Suprapubic skin (tissue), 4 donors: ENCODE results near the gene IFIT3. TPM values are rescaled to one million over a fixed set of nuclear protein-coding genes. Genes with fewer than 3 reads are reported as not detected.
"Not testable (repeated sequence)": the region's sequence is repeated elsewhere in the genome, so short reads cannot be mapped to it uniquely, and the experiment has no call there.

Source experiments
- DNase-seq, 2 donors: peaks; one replicate each; pipeline ENCODE4 v3.0.0-alpha.2; 2019; ENCODE audit warnings: low spot score in 2 of 2
- H3K27ac ChIP-seq: fragments of 200-600 bp; sonication (generic); one replicate; pipeline ENCODE4 v1.5.1; 2019
- H3K27me3 ChIP-seq: fragments of 200-600 bp; sonication (generic); one replicate; pipeline ENCODE4 v1.5.1; 2019
- H3K36me3 ChIP-seq: fragments of 200-600 bp; sonication (generic); one replicate; pipeline ENCODE4 v1.5.1; 2019
- H3K4me1 ChIP-seq: fragments of 200-600 bp; sonication (generic); one replicate; pipeline ENCODE4 v1.5.1; 2019
- H3K4me3 ChIP-seq: fragments of 200-600 bp; sonication (generic); one replicate; pipeline ENCODE4 v1.5.1; 2019; ENCODE audit warnings: mild to moderate bottlenecking
- H3K9me3 ChIP-seq: fragments of 200-600 bp; sonication (generic); one replicate; pipeline ENCODE4 v1.5.1; 2019
- CTCF ChIP-seq, 2 donors: fragments of 200-600 bp in 1 of 2; fragments of 450-650 bp in 1 of 2; sonication (generic) in 1 of 2; IDR thresholded peaks; one replicate each; pipeline ENCODE4 v1.5.1; 2016 to 2019; ENCODE audit warnings: antibody characterized with exemption in 2 of 2, mild to moderate bottlenecking in 1 of 2, moderate library complexity in 1 of 2
- EP300 ChIP-seq: sonication (generic); formaldehyde crosslinking; IDR thresholded peaks from one replicate; pipeline ENCODE4 v1.6.1; 2017; ENCODE audit warnings: antibody characterized with exemption
- POLR2A ChIP-seq, 2 donors: fragments of 450-650 bp; IDR thresholded peaks; one replicate each; pipeline ENCODE4 v1.6.1; 2017; ENCODE audit warnings: antibody characterized with exemption in 2 of 2, mild to moderate bottlenecking in 2 of 2, moderate library complexity in 2 of 2
- POLR2AphosphoS5 ChIP-seq, 3 donors: sonication (generic); formaldehyde crosslinking; IDR thresholded peaks; one replicate each; pipeline ENCODE4 v1.6.1; 2017; ENCODE audit warnings: antibody characterized with exemption in 3 of 3
- WGBS: methylation state at CpG from one replicate; pipeline ENCODE4 v1.1.5; 2018; 5-methylcytosine and 5-hydroxymethylcytosine counted together
- total RNA-seq, 4 donors: library from RNA; depleted of rRNA; stranded (reverse); fragments of >200 nt; gene quantifications; one replicate each; pipeline ENCODE4 v1.1.0, GENCODE V29; 2016

Gene IFIT3
- total RNA-seq, 4 donors from 2014 or later: 1.5 to 4.9 (median 2.1) TPM

- H3K36me3 ChIP-seq: peaks cover 9% of the 10 kb centered on the region
Observed at GRCh38 chr10:89308736-89309135, 19.1 kb upstream of the IFIT3 start.

GRCh38 chr10:89309156-89310055 is 18.4 kb upstream of the IFIT3 start:
- no peak for DNase-seq
- H3K36me3 ChIP-seq: peaks cover 9% of the 10 kb centered on the region
- H3K4me1 ChIP-seq: no peaks in the 10 kb centered on the region
- WGBS: 90% methylated on average over 7 of the region's 7 CpGs
- H3K27me3 ChIP-seq: no peaks in the 10 kb centered on the region
- H3K9me3 ChIP-seq: no peaks in the 10 kb centered on the region
- TF ChIP-seq CTCF (IDR thresholded peaks at IDR 0.05) (no peak), POLR2A (IDR thresholded peaks at IDR 0.05) (no peak), POLR2AphosphoS5 (IDR thresholded peaks at IDR 0.05) (no peak), EP300 (no peak)
- no peak overlapping the region for H3K4me3 ChIP-seq
- H3K27ac ChIP-seq: no peak overlapping the region

More at GRCh38 chr10:89308736-89309135, 19.1 kb upstream of the IFIT3 start:
- TF ChIP-seq CTCF (IDR thresholded peaks at IDR 0.05): no peak
- no peak for TF ChIP-seq POLR2A (IDR thresholded peaks at IDR 0.05)
- Histone ChIP-seq H3K9me3 (no peaks in the 10 kb centered on the region), H3K27me3 (no peaks in the 10 kb centered on the region), H3K4me3 (no peak overlapping the region), H3K27ac (no peak overlapping the region), H3K4me1 (peaks cover 5% of the 10 kb centered on the region)
- no peak for DNase-seq
- 87% methylated on average over 4 of the region's 4 CpGs for WGBS

- H3K36me3 ChIP-seq: peaks cover 9% of the 10 kb centered on the region
- H3K9me3 ChIP-seq: no peaks in the 10 kb centered on the region
- no peaks in the 10 kb centered on the region for H3K4me1 ChIP-seq
- H3K27me3 ChIP-seq: no peaks in the 10 kb centered on the region
- H3K27ac ChIP-seq: no peak overlapping the region
- 88% methylated on average over 2 of the region's 2 CpGs for WGBS
- no peak overlapping the region for H3K4me3 ChIP-seq
- DNase-seq: no peak
- TF ChIP-seq CTCF (IDR thresholded peaks at IDR 0.05) (no peak), POLR2AphosphoS5 (IDR thresholded peaks at IDR 0.05) (no peak), EP300 (no peak), POLR2A (IDR thresholded peaks at IDR 0.05) (no peak)
Observed at GRCh38 chr10:89310056-89310893, 17.5 kb upstream of the IFIT3 start.

GRCh38 chr10:89312973-89313372 is 14.8 kb upstream of the IFIT3 start:
- Histone ChIP-seq H3K36me3 (no peaks in the 10 kb centered on the region), H3K4me1 (no peaks in the 10 kb centered on the region), H3K4me3 (no peak overlapping the region), H3K27me3 (no peaks in the 10 kb centered on the region), H3K27ac (no peak overlapping the region), H3K9me3 (no peaks in the 10 kb centered on the region)
- no peak for DNase-seq
- TF ChIP-seq CTCF (IDR thresholded peaks at IDR 0.05): no peak
- TF ChIP-seq POLR2AphosphoS5 (IDR thresholded peaks at IDR 0.05): no peak
- TF ChIP-seq EP300: no peak
- no peak for TF ChIP-seq POLR2A (IDR thresholded peaks at IDR 0.05)
- 52% methylated on average over 1 of the region's 1 CpG for WGBS

- H3K27ac ChIP-seq: no peak overlapping the region
- TF ChIP-seq EP300 (no peak), POLR2A (IDR thresholded peaks at IDR 0.05) (no peak), POLR2AphosphoS5 (IDR thresholded peaks at IDR 0.05) (no peak), CTCF (IDR thresholded peaks at IDR 0.05) (no peak)
- no peak for DNase-seq
- no peaks in the 10 kb centered on the region for H3K27me3 ChIP-seq
- no peaks in the 10 kb centered on the region for H3K9me3 ChIP-seq
- no peak overlapping the region for H3K4me3 ChIP-seq
- H3K36me3 ChIP-seq: no peaks in the 10 kb centered on the region
- H3K4me1 ChIP-seq: no peaks in the 10 kb centered on the region
Observed at GRCh38 chr10:89314676-89315075, 13.1 kb upstream of the IFIT3 start.

- not testable (repeated sequence) for H3K4me3 ChIP-seq, H3K27ac ChIP-seq, H3K4me1 ChIP-seq, H3K36me3 ChIP-seq, DNase-seq, H3K9me3 ChIP-seq, H3K27me3 ChIP-seq
- 96% methylated on average over 4 of the region's 4 CpGs for WGBS
Observed at GRCh38 chr10:89318047-89318446, 9.8 kb upstream of the IFIT3 start.

- not testable (repeated sequence) for DNase-seq, H3K36me3 ChIP-seq, H3K9me3 ChIP-seq, H3K27me3 ChIP-seq, H3K4me3 ChIP-seq, H3K27ac ChIP-seq
- H3K4me1 ChIP-seq: peaks cover 21% of the 10 kb centered on the region
Observed at GRCh38 chr10:89325081-89325480, 2.7 kb upstream of the IFIT3 start.

- peaks cover 26% of the 10 kb centered on the region for H3K4me1 ChIP-seq
Observed at GRCh38 chr10:89325856-89326255, 1.9 kb upstream of the IFIT3 start.

More at GRCh38 chr10:89325856-89326255, 1.9 kb upstream of the IFIT3 start:
- not testable (repeated sequence) for H3K27ac ChIP-seq, H3K27me3 ChIP-seq, H3K36me3 ChIP-seq, H3K4me3 ChIP-seq, H3K9me3 ChIP-seq, DNase-seq
- 64% methylated on average over 2 of the region's 2 CpGs for WGBS
